Karpas-422 (cell line): ENCODE results near the gene ANKS3. TPM values are rescaled to one million over a fixed set of nuclear protein-coding genes. Genes with fewer than 3 reads are reported as not detected.

Experiments used
- DNase-seq: peaks from one replicate; pipeline ENCODE4 v3.0.0-alpha.2; 2015
- H2AFZ ChIP-seq: fragments of 200-600 bp; sonication (generic); 2 replicates; pipeline ENCODE4 v1.6.1; 2014; ENCODE audit warnings: antibody characterized with exemption, low read length, mixed read lengths
- H3K27ac ChIP-seq: fragments of 200-600 bp; sonication (generic); 2 replicates; pipeline ENCODE4 v1.5.1; 2014; ENCODE audit warnings: mild to moderate bottlenecking, low read length, moderate library complexity
- H3K27me3 ChIP-seq: fragments of 200-600 bp; sonication (generic); 2 replicates; pipeline ENCODE4 v1.6.1; 2014; ENCODE audit warnings: low read length, mixed read lengths
- H3K36me3 ChIP-seq: fragments of 200-600 bp; sonication (generic); 2 replicates; pipeline ENCODE4 v1.6.1; 2014; ENCODE audit warnings: low read length, mixed read lengths; ENCODE audit not compliant: insufficient read depth
- H3K4me1 ChIP-seq: fragments of 200-600 bp; sonication (generic); 2 replicates; pipeline ENCODE4 v1.6.1; 2014; ENCODE audit warnings: mild to moderate bottlenecking, low read length, mixed read lengths
- H3K4me2 ChIP-seq: fragments of 200-600 bp; sonication (generic); 2 replicates; pipeline ENCODE4 v1.6.1; 2014; ENCODE audit warnings: low read length, low read depth, mild to moderate bottlenecking; ENCODE audit not compliant: poor library complexity, severe bottlenecking
- H3K4me3 ChIP-seq: fragments of 200-600 bp; sonication (generic); 2 replicates; pipeline ENCODE4 v1.5.1; 2014; ENCODE audit warnings: mild to moderate bottlenecking, antibody characterized with exemption, low read length, mixed read lengths
- H3K79me2 ChIP-seq: fragments of 200-600 bp; sonication (generic); 2 replicates; pipeline ENCODE4 v1.6.1; 2014; ENCODE audit warnings: mild to moderate bottlenecking, low read length, mixed read lengths
- H3K9ac ChIP-seq: fragments of 200-600 bp; sonication (generic); 2 replicates; pipeline ENCODE4 v1.6.0; 2014; ENCODE audit warnings: low read length
- H3K9me2 ChIP-seq: fragments of 200-600 bp; sonication (generic), shearing (Covaris generic); replicated peaks from 2 replicates; pipeline ENCODE4 v1.6.0; 2014; ENCODE audit warnings: mild to moderate bottlenecking, low read length, moderate library complexity; ENCODE audit not compliant: insufficient read depth
- H3K9me3 ChIP-seq: fragments of 300-700, 200-600 bp; sonication (generic); 2 replicates; pipeline ENCODE4 v1.6.1; 2014; ENCODE audit warnings: low read length, mixed read lengths
- H4K20me1 ChIP-seq: fragments of 200-600 bp; sonication (generic); 2 replicates; pipeline ENCODE4 v1.6.1; 2014; ENCODE audit warnings: mild to moderate bottlenecking, antibody characterized with exemption, low read length, low read depth; ENCODE audit not compliant: insufficient read depth
- total RNA-seq: library from RNA; depleted of rRNA; stranded (reverse); fragments of >200 nt; shearing (Covaris generic); gene quantifications from 2 replicates; pipeline ENCODE4 v1.2.3, GENCODE V29; 2014; ENCODE audit warnings: low replicate concordance

Gene ANKS3
- total RNA-seq, 1 experiment from 2014 or later: 6.4 TPM

GRCh38 chr16:4772351-4772750 is 38.3 kb upstream of the ANKS3 start:
- no peak overlapping the region for H3K4me3 ChIP-seq
- H3K9me2 ChIP-seq: no peaks in the 10 kb centered on the region
- no peak overlapping the region for H3K4me2 ChIP-seq
- peaks cover 15% of the 10 kb centered on the region for H3K4me1 ChIP-seq
- H2AFZ ChIP-seq: no peak overlapping the region
- no peaks in the 10 kb centered on the region for H3K36me3 ChIP-seq
- no peak overlapping the region for H3K9ac ChIP-seq
- no peak for DNase-seq
- H3K27ac ChIP-seq: no peak overlapping the region
- no peaks in the 10 kb centered on the region for H4K20me1 ChIP-seq
- no peaks in the 10 kb centered on the region for H3K27me3 ChIP-seq
- H3K9me3 ChIP-seq: no peaks in the 10 kb centered on the region
- no peaks in the 10 kb centered on the region for H3K79me2 ChIP-seq

GRCh38 chr16:4771646-4772045 is 37.6 kb upstream of the ANKS3 start:
- Histone ChIP-seq H3K9me3 (no peaks in the 10 kb centered on the region), H3K36me3 (no peaks in the 10 kb centered on the region), H3K79me2 (peaks cover 3% of the 10 kb centered on the region), H3K9me2 (no peaks in the 10 kb centered on the region), H2AFZ (no peak overlapping the region), H3K4me2 (no peak overlapping the region), H3K4me1 (peaks cover 17% of the 10 kb centered on the region), H3K27ac (no peak overlapping the region), H3K9ac (no peak overlapping the region), H3K27me3 (no peaks in the 10 kb centered on the region), H3K4me3 (no peak overlapping the region), H4K20me1 (no peaks in the 10 kb centered on the region)
- no peak for DNase-seq

- no peaks in the 10 kb centered on the region for H3K27me3 ChIP-seq
- peaks cover 27% of the 10 kb centered on the region for H3K4me1 ChIP-seq
- no peaks in the 10 kb centered on the region for H3K36me3 ChIP-seq
- peaks cover 22% of the 10 kb centered on the region for H3K79me2 ChIP-seq
- peak overlapping the region; percentile 91 for H3K4me2 ChIP-seq
- H3K9me2 ChIP-seq: no peaks in the 10 kb centered on the region
- H3K9me3 ChIP-seq: no peaks in the 10 kb centered on the region
- DNase-seq: no peak
- no peak overlapping the region for H3K27ac ChIP-seq
- peak overlapping the region; percentile 72; the same call in 1 of the 2 replicates for H3K4me3 ChIP-seq
- no peaks in the 10 kb centered on the region for H4K20me1 ChIP-seq
- no peak overlapping the region for H3K9ac ChIP-seq
- H2AFZ ChIP-seq: peak overlapping the region; percentile 71; the same call in 1 of the 2 replicates
Measured at GRCh38 chr16:4769306-4769638, 35.2 kb upstream of the ANKS3 start.

- Histone ChIP-seq H3K27me3 (no peaks in the 10 kb centered on the region), H3K9me3 (no peaks in the 10 kb centered on the region), H3K4me1 (peaks cover 27% of the 10 kb centered on the region), H3K9me2 (no peaks in the 10 kb centered on the region), H3K4me2 (peak overlapping the region; percentile 91), H4K20me1 (no peaks in the 10 kb centered on the region), H3K27ac (no peak overlapping the region), H3K9ac (peak overlapping the region; percentile 97), H3K4me3 (peak overlapping the region; percentile 72), H3K36me3 (peaks cover 2% of the 10 kb centered on the region; the same call in 1 of the 2 replicates), H2AFZ (peak overlapping the region; percentile 71), H3K79me2 (peaks cover 22% of the 10 kb centered on the region)
- peak; percentile 94 for DNase-seq
Measured at GRCh38 chr16:4768549-4769305, 34.7 kb upstream of the ANKS3 start.

- peak overlapping the region; percentile 71 for H2AFZ ChIP-seq
- H3K9ac ChIP-seq: peak overlapping the region; percentile 97
- peaks cover 22% of the 10 kb centered on the region for H3K79me2 ChIP-seq
- no peaks in the 10 kb centered on the region for H4K20me1 ChIP-seq
- peaks cover 4% of the 10 kb centered on the region; the same call in 1 of the 2 replicates for H3K36me3 ChIP-seq
- H3K27me3 ChIP-seq: no peaks in the 10 kb centered on the region
- peak; percentile 64 for DNase-seq
- no peaks in the 10 kb centered on the region for H3K9me3 ChIP-seq
- peak overlapping the region; percentile 72 for H3K4me3 ChIP-seq
- no peaks in the 10 kb centered on the region for H3K9me2 ChIP-seq
- H3K4me1 ChIP-seq: peaks cover 27% of the 10 kb centered on the region
- H3K4me2 ChIP-seq: peak overlapping the region; percentile 91
- no peak overlapping the region for H3K27ac ChIP-seq
Measured at GRCh38 chr16:4767872-4768548, 33.9 kb upstream of the ANKS3 start.

- Histone ChIP-seq H3K4me3 (peak within 1 kb of the TSS; percentile 100), H3K9ac (peak within 1 kb of the TSS; percentile 97), H3K9me2 (no peaks in the 10 kb centered on the region), H3K79me2 (peaks cover 22% of the 10 kb centered on the region), H3K4me1 (peaks cover 27% of the 10 kb centered on the region), H3K36me3 (peaks cover 4% of the 10 kb centered on the region; the same call in 1 of the 2 replicates), H2AFZ (peak within 1 kb of the TSS; percentile 97), H3K9me3 (no peaks in the 10 kb centered on the region), H3K27me3 (no peaks in the 10 kb centered on the region), H3K27ac (no peak within 1 kb of the TSS), H4K20me1 (no peaks in the 10 kb centered on the region), H3K4me2 (peak within 1 kb of the TSS; percentile 91)
- DNase-seq: peak; percentile 98
Measured at GRCh38 chr16:4766875-4767628, 33.0 kb upstream of the ANKS3 start, which contains the start of gene ZNF500. TSS of gene ZNF500 (minus strand) at chr16:4767162. CDS start at chr16:4765978, 1,184 bp downstream.

GRCh38 chr16:4765511-4766474 is 31.7 kb upstream of the ANKS3 start:
- Histone ChIP-seq H3K27me3 (no peaks in the 10 kb centered on the region), H3K79me2 (peaks cover 22% of the 10 kb centered on the region), H4K20me1 (no peaks in the 10 kb centered on the region), H3K4me3 (peak overlapping the region; percentile 100), H2AFZ (no peak overlapping the region), H3K4me1 (peaks cover 27% of the 10 kb centered on the region), H3K27ac (no peak overlapping the region), H3K9me2 (no peaks in the 10 kb centered on the region), H3K36me3 (peaks cover 4% of the 10 kb centered on the region; the same call in 1 of the 2 replicates), H3K9ac (peak overlapping the region; percentile 97), H3K9me3 (no peaks in the 10 kb centered on the region), H3K4me2 (peak overlapping the region; percentile 91)
- no peak for DNase-seq
